Parathyroid adenoma (tissue), 2 donors: ENCODE data around the gene MVB12B.
A peak's percentile ranks its signal among the peaks of the same experiment; 100 is the strongest.

Experiments used
- H2AFZ ChIP-seq: fragments of 300-600 bp; sonication (generic); one replicate; pipeline ENCODE4 v1.7.0; 2017; ENCODE audit warnings: antibody characterized with exemption, mild to moderate bottlenecking
- H3K27ac ChIP-seq: fragments of 300-600 bp; sonication (generic); one replicate; pipeline ENCODE4 v1.7.0; 2017
- H3K27me3 ChIP-seq: fragments of 300-600 bp; sonication (generic); one replicate; pipeline ENCODE4 v1.7.0; 2017; ENCODE audit warnings: low read length; ENCODE audit not compliant: control insufficient read depth, insufficient read depth
- H3K36me3 ChIP-seq: fragments of 300-600 bp; sonication (generic); one replicate; pipeline ENCODE4 v1.7.0; 2017; ENCODE audit warnings: low read length; ENCODE audit not compliant: control insufficient read depth, insufficient read depth
- H3K4me1 ChIP-seq: fragments of 300-600 bp; sonication (generic); one replicate; pipeline ENCODE4 v1.7.0; 2017; ENCODE audit warnings: control low read depth
- H3K4me2 ChIP-seq: fragments of 300-600 bp; sonication (generic); one replicate; pipeline ENCODE4 v1.7.0; 2017; ENCODE audit warnings: low read length
- H3K4me3 ChIP-seq: fragments of 300-600 bp; sonication (generic); one replicate; pipeline ENCODE4 v1.7.0; 2017; ENCODE audit warnings: low read depth, low read length
- H3K79me2 ChIP-seq: fragments of 300-600 bp; sonication (generic); one replicate; pipeline ENCODE4 v1.7.0; 2017; ENCODE audit warnings: control low read depth
- H3K9ac ChIP-seq: fragments of 300-600 bp; sonication (generic); one replicate; pipeline ENCODE4 v1.7.0; 2017; ENCODE audit warnings: mild to moderate bottlenecking
- H3K9me3 ChIP-seq: fragments of 300-600 bp; sonication (generic); one replicate; pipeline ENCODE4 v1.7.0; 2017; ENCODE audit warnings: low read length; ENCODE audit not compliant: control insufficient read depth
- CTCF ChIP-seq: fragments of 300-600 bp; sonication (generic); IDR thresholded peaks from one replicate; pipeline ENCODE4 v1.7.0; 2017; ENCODE audit warnings: antibody characterized with exemption, mild to moderate bottlenecking
- donor health status: primary hyperparathyroidism.

Gene MVB12B

DNA sequence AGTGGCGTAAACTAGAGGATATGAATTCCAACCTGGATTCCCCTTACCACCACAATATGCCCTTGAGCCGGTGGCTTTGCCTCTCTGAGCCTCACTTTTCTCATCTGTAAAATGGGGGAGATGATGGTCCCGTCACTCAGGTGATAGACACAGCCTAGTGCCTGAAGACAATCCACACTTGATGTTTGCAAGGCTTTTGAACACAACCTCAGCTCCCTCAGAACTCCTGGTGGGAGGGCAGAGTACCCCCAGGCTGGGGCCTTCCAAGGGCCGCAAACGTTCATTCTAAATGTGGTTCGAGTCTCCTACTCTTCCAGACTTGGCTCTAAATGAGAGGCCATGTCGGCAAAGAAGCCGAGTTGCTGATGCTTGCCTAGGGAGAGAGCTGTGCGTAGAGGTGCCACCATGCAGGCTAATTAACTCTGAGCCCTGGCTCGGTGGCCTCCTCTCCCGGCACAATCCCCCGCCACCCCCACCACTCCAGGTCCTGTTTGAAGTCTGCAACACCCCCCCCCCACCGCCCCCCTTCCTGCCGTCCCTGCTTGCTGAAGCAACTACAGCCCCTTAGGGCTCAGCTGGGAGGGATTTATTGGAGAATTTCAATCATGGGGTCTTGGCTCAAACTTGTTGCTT is 189.4 kb downstream of the MVB12B start:
- Histone ChIP-seq H3K27ac (no peak overlapping the region), H3K4me1 (no peaks in the 10 kb centered on the region), H3K4me3 (no peak overlapping the region), H2AFZ (no peak overlapping the region), H3K4me2 (no peak overlapping the region), H3K36me3 (no peaks in the 10 kb centered on the region), H3K9ac (no peak overlapping the region), H3K79me2 (no peaks in the 10 kb centered on the region), H3K27me3 (no peaks in the 10 kb centered on the region), H3K9me3 (no peaks in the 10 kb centered on the region)
- TF ChIP-seq CTCF, result no peak

- no peak overlapping the region for H3K4me3 ChIP-seq
- no peaks in the 10 kb centered on the region for H3K79me2 ChIP-seq
- no peaks in the 10 kb centered on the region for H3K36me3 ChIP-seq
- TF ChIP-seq CTCF, result no peak
- H3K27me3 ChIP-seq, result no peaks in the 10 kb centered on the region
- H3K27ac ChIP-seq, result no peak overlapping the region
- no peak overlapping the region for H2AFZ ChIP-seq
- H3K4me1 ChIP-seq, result no peaks in the 10 kb centered on the region
- no peaks in the 10 kb centered on the region for H3K9me3 ChIP-seq
- no peak overlapping the region for H3K9ac ChIP-seq
- no peak overlapping the region for H3K4me2 ChIP-seq
Observed at GRCh38 chr9:126516561-126516935, 189.9 kb downstream of the MVB12B start.

DNA sequence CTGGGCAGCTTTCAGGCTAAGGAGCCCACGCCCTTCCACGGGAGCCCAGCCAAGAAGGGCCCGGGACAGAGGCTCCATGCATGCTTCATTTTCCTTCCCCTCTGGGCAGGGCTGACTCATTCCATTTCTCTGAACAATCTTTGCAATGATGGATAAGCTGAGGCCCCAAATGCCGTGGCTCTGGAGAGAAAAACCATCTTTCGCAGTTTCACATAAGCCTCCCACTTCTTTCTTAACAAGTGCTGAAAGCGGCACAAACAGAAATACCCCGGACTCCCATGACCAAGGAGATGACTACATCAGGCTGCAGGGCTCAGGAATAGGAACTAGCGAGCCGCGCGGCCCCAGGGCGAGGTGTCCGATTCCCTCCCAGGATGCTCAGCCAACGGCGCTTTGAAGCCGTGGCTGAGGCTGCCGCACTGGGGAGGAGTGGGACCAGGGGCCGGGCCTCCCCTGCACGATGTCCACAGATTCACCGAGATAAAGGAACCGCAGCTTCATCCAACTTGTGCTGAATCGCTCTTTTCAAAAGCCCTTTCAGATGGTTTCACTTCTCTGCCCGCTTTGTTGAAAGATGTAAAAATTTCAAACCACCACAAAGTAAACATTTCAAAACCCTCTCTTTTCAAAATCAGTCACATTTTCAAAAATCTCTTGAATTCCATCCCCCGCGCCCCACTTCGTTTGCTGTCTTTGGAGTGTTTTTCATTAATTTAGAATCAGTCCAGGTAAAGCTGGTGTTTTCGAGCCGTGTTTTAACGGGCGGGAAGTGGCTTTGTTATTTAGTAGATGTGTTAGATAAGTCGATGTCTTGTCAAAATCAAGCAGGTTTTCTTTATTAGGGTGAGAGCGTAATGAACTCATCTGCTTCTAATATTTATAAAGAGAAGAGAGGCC is 190.6 kb downstream of the MVB12B start:
- no peaks in the 10 kb centered on the region for H3K27me3 ChIP-seq
- no peak for TF ChIP-seq CTCF

DNA sequence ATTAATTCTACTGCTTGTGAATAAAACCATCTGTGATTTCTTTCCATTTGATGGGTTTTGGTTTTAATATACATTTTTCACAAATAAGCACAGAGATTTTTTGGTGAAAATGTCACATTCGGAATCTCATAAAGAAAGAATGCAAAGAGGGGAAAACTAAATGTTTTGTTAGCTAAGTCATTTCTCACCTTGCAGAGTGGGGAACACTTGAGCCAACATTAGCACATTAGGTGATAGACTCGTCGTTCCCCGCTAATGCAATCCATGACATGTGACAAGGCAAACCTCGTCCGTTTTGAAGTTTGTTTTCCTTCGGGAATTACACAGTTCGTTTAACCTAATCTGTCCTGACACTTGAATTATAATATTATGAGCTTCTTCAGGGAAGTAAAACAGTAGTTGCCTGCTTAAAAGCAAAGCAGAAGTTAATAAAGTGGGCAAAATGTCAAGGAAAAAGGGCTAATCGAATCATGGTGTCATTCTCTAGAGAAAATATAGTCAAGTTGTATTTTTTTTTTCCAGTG is 191.3 kb downstream of the MVB12B start:
- no peak overlapping the region for H3K27ac ChIP-seq

More for the DNA sequence above, 190.6 kb downstream of the MVB12B start:
- H3K9ac ChIP-seq, result no peak overlapping the region
- H3K36me3 ChIP-seq, result no peaks in the 10 kb centered on the region
- peak overlapping the region; percentile 71 for H3K4me2 ChIP-seq
- H3K9me3 ChIP-seq, result no peaks in the 10 kb centered on the region
- H3K4me3 ChIP-seq, result peak overlapping the region; percentile 24
- no peaks in the 10 kb centered on the region for H3K4me1 ChIP-seq
- H3K79me2 ChIP-seq, result no peaks in the 10 kb centered on the region
- no peak overlapping the region for H3K27ac ChIP-seq
- no peak overlapping the region for H2AFZ ChIP-seq

More for the DNA sequence above, 191.3 kb downstream of the MVB12B start:
- Histone ChIP-seq H3K9ac (no peak overlapping the region), H3K36me3 (no peaks in the 10 kb centered on the region), H3K27me3 (no peaks in the 10 kb centered on the region), H3K4me3 (peak overlapping the region; percentile 24), H3K4me2 (no peak overlapping the region), H3K9me3 (no peaks in the 10 kb centered on the region), H3K4me1 (no peaks in the 10 kb centered on the region), H3K79me2 (no peaks in the 10 kb centered on the region), H2AFZ (no peak overlapping the region)
- no peak for TF ChIP-seq CTCF
